HG02678 (cell line): ENCODE measurements around the gene PARD3B.

ENCODE experiments used
- ATAC-seq: cut with Tn5 transposase; IDR thresholded peaks from one replicate; pipeline ENCODE4 v1.9.1; 2021; ENCODE audit warnings: mild to moderate bottlenecking, moderate library complexity; ENCODE audit not compliant: unreplicated experiment

PARD3B gene

GRCh38 chr2:205079173-205079572 lies 533.9 kb downstream of the PARD3B start:
- no peak for ATAC-seq

GRCh38 chr2:205086662-205087061 lies 541.4 kb downstream of the PARD3B start:
- ATAC-seq, result no peak

GRCh38 chr2:205087862-205088261 lies 542.6 kb downstream of the PARD3B start:
- ATAC-seq, result no peak

GRCh38 chr2:205089958-205090357 lies 544.7 kb downstream of the PARD3B start:
- ATAC-seq, result no peak

GRCh38 chr2:205091411-205091810 lies 546.1 kb downstream of the PARD3B start:
- no peak for ATAC-seq

GRCh38 chr2:205094031-205094430 lies 548.8 kb downstream of the PARD3B start:
- ATAC-seq, result no peak

- ATAC-seq, result no peak
These were observed 558.4 kb downstream of the PARD3B start for GRCh38 chr2:205103699-205104098.

- no peak for ATAC-seq
These were observed 562.5 kb downstream of the PARD3B start for GRCh38 chr2:205107810-205108209.

- no peak for ATAC-seq
These were observed 570.2 kb downstream of the PARD3B start for GRCh38 chr2:205115511-205115910.

GRCh38 chr2:205117125-205117524 lies 571.9 kb downstream of the PARD3B start:
- ATAC-seq, result no peak

- no peak for ATAC-seq
These were observed 573.9 kb downstream of the PARD3B start for GRCh38 chr2:205119136-205119535.

- ATAC-seq, result no peak
These were observed 583.5 kb downstream of the PARD3B start for GRCh38 chr2:205128726-205129125.

GRCh38 chr2:205129531-205129930 lies 584.3 kb downstream of the PARD3B start:
- no peak for ATAC-seq

- ATAC-seq, result no peak
These were observed 585.0 kb downstream of the PARD3B start for GRCh38 chr2:205130111-205130829.

- no peak for ATAC-seq
These were observed 588.3 kb downstream of the PARD3B start for GRCh38 chr2:205133544-205133943.

- ATAC-seq, result no peak
These were observed 593.5 kb downstream of the PARD3B start for GRCh38 chr2:205138735-205139134.

GRCh38 chr2:205139822-205140463 lies 594.7 kb downstream of the PARD3B start:
- peak; percentile 64 for ATAC-seq

GRCh38 chr2:205141381-205141780 lies 596.1 kb downstream of the PARD3B start:
- no peak for ATAC-seq

- no peak for ATAC-seq
These were observed 600.6 kb downstream of the PARD3B start for GRCh38 chr2:205145888-205146287.

GRCh38 chr2:205148755-205149154 lies 603.5 kb downstream of the PARD3B start:
- ATAC-seq, result no peak

- ATAC-seq, result no peak
These were observed 611.2 kb downstream of the PARD3B start for GRCh38 chr2:205156457-205156856.

GRCh38 chr2:205158404-205158803 lies 613.1 kb downstream of the PARD3B start:
- no peak for ATAC-seq
